ENCODE data around the gene TMTC1. TPM values are rescaled to one million over a fixed set of nuclear protein-coding genes. Genes with fewer than 3 reads are reported as not detected.

Gene TMTC1
- total RNA-seq, 1 experiment from 2014 or later = 4.8 TPM

DNA sequence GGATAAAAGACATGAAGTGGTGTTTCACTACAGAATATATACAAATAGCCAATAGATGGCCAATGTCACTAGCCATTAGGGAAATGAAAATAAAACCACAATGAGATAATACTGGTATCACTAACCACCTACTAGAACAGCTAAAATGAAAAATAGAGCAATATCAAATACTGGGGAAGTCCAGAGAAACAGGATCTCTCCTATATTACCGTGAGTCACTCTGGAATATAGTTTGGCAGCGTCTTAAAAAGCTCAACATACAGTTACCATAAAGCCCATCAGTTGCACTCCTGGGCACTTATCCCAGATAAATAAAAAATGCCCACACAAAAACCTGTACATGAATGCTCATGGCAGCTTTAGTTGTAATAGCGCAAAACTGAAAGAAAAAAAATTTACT, 101.7 kb downstream of the TMTC1 start:
- intact Hi-C loops (cut with micrococcal nuclease; ENCODE audit: unreplicated experiment) = no loop called here
- BruUV-seq (replicated peaks) = no TSS peak
- POLR2A ChIA-PET (ENCODE audit: unreplicated experiment) = no interaction called here

DNA sequence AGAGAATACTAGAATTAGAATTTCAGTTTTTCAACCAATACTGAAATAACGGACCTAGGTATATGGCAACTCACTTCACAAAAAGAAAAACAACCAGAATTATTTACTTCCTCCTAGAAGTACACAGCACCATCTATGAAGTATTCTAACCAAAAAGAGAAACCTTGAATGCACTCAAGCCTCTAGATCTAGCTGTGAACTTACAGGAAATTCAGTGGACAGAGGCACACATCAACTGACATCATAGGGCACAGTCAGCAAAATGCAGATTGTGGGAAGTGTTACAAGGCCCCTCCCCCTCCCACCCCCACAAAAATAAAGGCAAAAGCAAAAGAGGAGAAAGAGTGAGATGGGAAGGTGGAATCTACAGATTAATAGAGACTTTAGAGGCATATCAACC, 102.4 kb downstream of the TMTC1 start:
- Histone ChIP-seq H3K4me3 (no peak overlapping the region), H3K36me3 (ENCODE audit: low read depth) (no peaks in the 10 kb centered on the region), H3K9me3 (ENCODE audit: insufficient read depth, low read depth) (no peaks in the 10 kb centered on the region), H3K9me2 (ENCODE audit: insufficient read depth) (no peaks in the 10 kb centered on the region), H2AFZ (no peak overlapping the region), H3K79me2 (ENCODE audit: low read depth) (no peaks in the 10 kb centered on the region), H3K4me1 (replicated peaks; ENCODE audit: insufficient read depth) (no peaks in the 10 kb centered on the region), H3K27ac (no peak overlapping the region), H3K27me3 (ENCODE audit: insufficient read depth, low read depth) (no peaks in the 10 kb centered on the region), H3K4me2 (no peak overlapping the region), H4K20me1 (ENCODE audit: insufficient read depth) (no peaks in the 10 kb centered on the region), H3F3A (ENCODE audit: insufficient read depth, low read depth) (no peaks in the 10 kb centered on the region)
- intact Hi-C loops (cut with micrococcal nuclease; ENCODE audit: unreplicated experiment) = no loop called here
- ChIA-PET CTCF (no interaction called here), POLR2A (ENCODE audit: unreplicated experiment) (no interaction called here)
- no peak for DNase-seq
- no peak for TF ChIP-seq EZH2 (IDR thresholded peaks at IDR 0.05; ENCODE audit: low read depth)
- TF ChIP-seq, protein P1, sequence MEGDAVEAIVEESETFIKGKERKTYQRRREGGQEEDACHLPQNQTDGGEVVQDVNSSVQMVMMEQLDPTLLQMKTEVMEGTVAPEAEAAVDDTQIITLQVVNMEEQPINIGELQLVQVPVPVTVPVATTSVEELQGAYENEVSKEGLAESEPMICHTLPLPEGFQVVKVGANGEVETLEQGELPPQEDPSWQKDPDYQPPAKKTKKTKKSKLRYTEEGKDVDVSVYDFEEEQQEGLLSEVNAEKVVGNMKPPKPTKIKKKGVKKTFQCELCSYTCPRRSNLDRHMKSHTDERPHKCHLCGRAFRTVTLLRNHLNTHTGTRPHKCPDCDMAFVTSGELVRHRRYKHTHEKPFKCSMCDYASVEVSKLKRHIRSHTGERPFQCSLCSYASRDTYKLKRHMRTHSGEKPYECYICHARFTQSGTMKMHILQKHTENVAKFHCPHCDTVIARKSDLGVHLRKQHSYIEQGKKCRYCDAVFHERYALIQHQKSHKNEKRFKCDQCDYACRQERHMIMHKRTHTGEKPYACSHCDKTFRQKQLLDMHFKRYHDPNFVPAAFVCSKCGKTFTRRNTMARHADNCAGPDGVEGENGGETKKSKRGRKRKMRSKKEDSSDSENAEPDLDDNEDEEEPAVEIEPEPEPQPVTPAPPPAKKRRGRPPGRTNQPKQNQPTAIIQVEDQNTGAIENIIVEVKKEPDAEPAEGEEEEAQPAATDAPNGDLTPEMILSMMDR (conservative IDR thresholded peaks at IDR 0.05) = no peak
- no TSS peak for BruUV-seq (replicated peaks)

More for the DNA sequence above, 101.7 kb downstream of the TMTC1 start:
- H4K20me1 ChIP-seq (ENCODE audit: insufficient read depth) = no peaks in the 10 kb centered on the region
- DNase-seq = no peak
- no peaks in the 10 kb centered on the region for H3K9me2 ChIP-seq (ENCODE audit: insufficient read depth)
- no peaks in the 10 kb centered on the region for H3K27me3 ChIP-seq (ENCODE audit: insufficient read depth, low read depth)
- H3K9me3 ChIP-seq (ENCODE audit: insufficient read depth, low read depth) = no peaks in the 10 kb centered on the region
- H2AFZ ChIP-seq = no peak overlapping the region
- no peaks in the 10 kb centered on the region for H3K79me2 ChIP-seq (ENCODE audit: low read depth)
- H3K4me2 ChIP-seq = no peak overlapping the region
- H3K4me1 ChIP-seq (replicated peaks; ENCODE audit: insufficient read depth) = no peaks in the 10 kb centered on the region
- no peak overlapping the region for H3K4me3 ChIP-seq
- H3K36me3 ChIP-seq (ENCODE audit: low read depth) = no peaks in the 10 kb centered on the region
- CTCF ChIA-PET = no interaction called here
- no peak for TF ChIP-seq EZH2 (IDR thresholded peaks at IDR 0.05; ENCODE audit: low read depth)
- TF ChIP-seq, protein P1 (conservative IDR thresholded peaks at IDR 0.05) = no peak
- no peak overlapping the region for H3K27ac ChIP-seq
- H3F3A ChIP-seq (ENCODE audit: insufficient read depth, low read depth) = no peaks in the 10 kb centered on the region

DNA sequence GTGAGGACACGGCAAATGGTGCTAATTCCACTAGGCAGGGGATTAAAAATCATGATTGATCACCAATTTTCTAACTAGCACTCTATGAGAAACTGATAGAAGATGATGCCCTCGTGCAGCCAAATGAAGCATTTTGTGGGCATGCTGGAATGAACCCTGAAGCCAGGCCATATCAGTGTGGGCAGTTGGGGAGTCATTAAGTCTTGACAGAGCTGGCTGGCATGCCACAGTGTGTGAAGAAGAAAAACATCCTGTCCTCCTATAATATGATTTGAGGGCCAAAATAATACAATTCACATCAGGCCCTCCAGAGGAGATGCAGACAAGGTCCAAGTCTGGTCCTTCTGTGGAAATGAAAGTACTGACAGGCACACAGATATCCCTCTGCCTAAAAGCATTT, 107.1 kb downstream of the TMTC1 start:
- Histone ChIP-seq H3K4me1 (replicated peaks; ENCODE audit: insufficient read depth) (no peaks in the 10 kb centered on the region), H4K20me1 (ENCODE audit: insufficient read depth) (no peaks in the 10 kb centered on the region), H3K4me2 (no peak overlapping the region), H3K9me3 (ENCODE audit: insufficient read depth, low read depth) (no peaks in the 10 kb centered on the region; the same call in 1 of the 2 replicates), H3K27me3 (ENCODE audit: insufficient read depth, low read depth) (no peaks in the 10 kb centered on the region), H3K27ac (no peak overlapping the region), H2AFZ (no peak overlapping the region), H3F3A (ENCODE audit: insufficient read depth, low read depth) (no peaks in the 10 kb centered on the region; the same call in 1 of the 2 replicates), H3K79me2 (ENCODE audit: low read depth) (no peaks in the 10 kb centered on the region), H3K36me3 (ENCODE audit: low read depth) (no peaks in the 10 kb centered on the region), H3K4me3 (no peak overlapping the region), H3K9me2 (ENCODE audit: insufficient read depth) (no peaks in the 10 kb centered on the region)
- intact Hi-C loops (cut with micrococcal nuclease; ENCODE audit: unreplicated experiment) = no loop called here
- CTCF ChIA-PET = no interaction called here
- BruUV-seq (replicated peaks) = no TSS peak
- POLR2A ChIA-PET (ENCODE audit: unreplicated experiment) = no interaction called here
- no peak for DNase-seq
- TF ChIP-seq, protein P1 (conservative IDR thresholded peaks at IDR 0.05) = no peak
- TF ChIP-seq EZH2 (IDR thresholded peaks at IDR 0.05; ENCODE audit: low read depth) = no peak
